H9 (cell line): ENCODE results near the gene ZMIZ1. TPM values are rescaled to one million over a fixed set of nuclear protein-coding genes. Genes with fewer than 3 reads are reported as not detected.

Experiments
- DNase-seq: peaks from one replicate; pipeline ENCODE4 v3.0.0-alpha.2; 2017
- H2AFZ ChIP-seq: one replicate; pipeline ENCODE4 v1.6.1; 2013; ENCODE audit warnings: mild to moderate bottlenecking, low read length, control low read depth, moderate library complexity
- H2AK5ac ChIP-seq: 2 replicates; pipeline ENCODE4 v1.6.1; 2013; ENCODE audit warnings: low read length, control low read depth, mixed read lengths; ENCODE audit not compliant: insufficient read length
- H2BK120ac ChIP-seq: one replicate; pipeline ENCODE4 v1.6.1; 2013; ENCODE audit warnings: low read depth, mild to moderate bottlenecking, low read length, control low read depth, inconsistent platforms; ENCODE audit not compliant: poor library complexity, severe bottlenecking
- H2BK12ac ChIP-seq: 2 replicates; pipeline ENCODE4 v1.6.1; 2013; ENCODE audit warnings: low read length, control low read depth, mixed read lengths, low read depth; ENCODE audit not compliant: insufficient read length
- H2BK15ac ChIP-seq: 2 replicates; pipeline ENCODE4 v1.6.1; 2013; ENCODE audit warnings: low read depth, low read length, control low read depth
- H2BK20ac ChIP-seq: one replicate; pipeline ENCODE4 v1.6.1; 2013; ENCODE audit warnings: low read depth, mild to moderate bottlenecking, low read length, control low read depth, inconsistent platforms; ENCODE audit not compliant: poor library complexity, severe bottlenecking
- H2BK5ac ChIP-seq: 2 replicates; pipeline ENCODE4 v1.6.1; 2013; ENCODE audit warnings: low read length, control low read depth, mixed read lengths; ENCODE audit not compliant: insufficient read length
- H3K14ac ChIP-seq: 2 replicates; pipeline ENCODE4 v1.6.1; 2013; ENCODE audit warnings: low read length, control low read depth; ENCODE audit not compliant: insufficient read depth
- H3K18ac ChIP-seq: 2 replicates; pipeline ENCODE4 v1.6.1; 2013; ENCODE audit warnings: low read depth, mild to moderate bottlenecking, mixed read lengths, low read length, control low read depth; ENCODE audit not compliant: insufficient read length
- H3K23ac ChIP-seq: 2 replicates; pipeline ENCODE4 v1.6.1; 2013; ENCODE audit warnings: low read length, control low read depth, mixed read lengths, low read depth; ENCODE audit not compliant: insufficient read length
- H3K23me2 ChIP-seq: 2 replicates; pipeline ENCODE4 v1.6.1; 2013; ENCODE audit warnings: low read depth, mild to moderate bottlenecking, mixed read lengths, low read length, control low read depth; ENCODE audit not compliant: insufficient read length, poor library complexity, severe bottlenecking
- H3K27ac ChIP-seq: 2 replicates; pipeline ENCODE4 v1.5.1; 2013; ENCODE audit warnings: low read length, control low read depth, mixed read lengths, low read depth; ENCODE audit not compliant: insufficient read length
- H3K27me3 ChIP-seq: 2 replicates; pipeline ENCODE4 v1.6.1; 2013; ENCODE audit warnings: low read length, control low read depth, inconsistent platforms; ENCODE audit not compliant: insufficient read depth
- H3K4ac ChIP-seq: 2 replicates; pipeline ENCODE4 v1.6.1; 2013; ENCODE audit warnings: low read depth, mild to moderate bottlenecking, control low read depth, inconsistent platforms, low read length, moderate library complexity
- H3K4me1 ChIP-seq: 2 replicates; pipeline ENCODE4 v1.6.1; 2013; ENCODE audit warnings: low read length, control low read depth, inconsistent platforms; ENCODE audit not compliant: insufficient read depth
- H3K4me2 ChIP-seq: 2 replicates; pipeline ENCODE4 v1.6.1; 2013; ENCODE audit warnings: low read length, control low read depth, mixed read lengths; ENCODE audit not compliant: insufficient read length, insufficient read depth
- H3K56ac ChIP-seq: 2 replicates; pipeline ENCODE4 v1.6.1; 2013; ENCODE audit warnings: low read depth, mild to moderate bottlenecking, mixed read lengths, low read length, control low read depth; ENCODE audit not compliant: insufficient read length
- H3K79me1 ChIP-seq: 2 replicates; pipeline ENCODE4 v1.6.1; 2013; ENCODE audit warnings: low read depth, mild to moderate bottlenecking, moderate library complexity, low read length, control low read depth, inconsistent platforms; ENCODE audit not compliant: insufficient read depth, poor library complexity, severe bottlenecking
- H3K79me2 ChIP-seq: 2 replicates; pipeline ENCODE4 v1.6.1; 2013; ENCODE audit warnings: low read length, control low read depth, inconsistent platforms; ENCODE audit not compliant: insufficient read depth
- H3K9ac ChIP-seq: 2 replicates; pipeline ENCODE4 v1.6.1; 2013; ENCODE audit warnings: low read length, control low read depth, mixed read lengths; ENCODE audit not compliant: insufficient read length; ENCODE audit errors: extremely low read depth
- H3K9me3 ChIP-seq: one replicate; pipeline ENCODE4 v1.6.1; 2013; ENCODE audit warnings: low read depth, low read length, inconsistent platforms; ENCODE audit not compliant: control insufficient read depth
- H3T11ph ChIP-seq: one replicate; pipeline ENCODE4 v1.6.1; 2013; ENCODE audit warnings: mild to moderate bottlenecking, low read length, control low read depth, inconsistent platforms
- H4K20me1 ChIP-seq: one replicate; pipeline ENCODE4 v1.6.1; 2013; ENCODE audit not compliant: control insufficient read depth, insufficient read length, insufficient read depth
- H4K5ac ChIP-seq: 2 replicates; pipeline ENCODE4 v1.6.1; 2013; ENCODE audit warnings: low read depth, mild to moderate bottlenecking, mixed read lengths, low read length, control low read depth; ENCODE audit not compliant: insufficient read length
- H4K8ac ChIP-seq: replicated peaks from 2 replicates; pipeline ENCODE4 v1.6.1; 2013; ENCODE audit warnings: low read length, control low read depth, mixed read lengths, low read depth; ENCODE audit not compliant: insufficient read length
- H4K91ac ChIP-seq: 2 replicates; pipeline ENCODE4 v1.6.1; 2013; ENCODE audit warnings: low read depth, mild to moderate bottlenecking, moderate library complexity, mixed read lengths, low read length, control low read depth; ENCODE audit not compliant: insufficient read length
- H3K27ac Mint-ChIP-seq, 3 experiments: 2 replicates in 2 of 3; 3 replicates in 1 of 3; pipeline ENCODE4 v1.8.0; 2020 to 2021; ENCODE audit warnings: mixed read lengths in 3 of 3, mild to moderate bottlenecking in 1 of 3, moderate library complexity in 1 of 3
- H3K27me3 Mint-ChIP-seq: 2 replicates; pipeline ENCODE4 v1.8.0; 2021; ENCODE audit warnings: low read depth, mild to moderate bottlenecking, moderate library complexity, mixed read lengths
- H3K36me3 Mint-ChIP-seq, 3 experiments: 2 replicates in 2 of 3; 3 replicates in 1 of 3; pipeline ENCODE4 v1.8.0; 2020 to 2021; ENCODE audit warnings: low read depth in 3 of 3, mixed read lengths in 3 of 3; ENCODE audit not compliant: insufficient read depth in 1 of 3
- H3K4me1 Mint-ChIP-seq, 2 experiments: 2 replicates each; pipeline ENCODE4 v1.8.0; 2020; ENCODE audit warnings: mixed read lengths in 2 of 2
- H3K4me3 Mint-ChIP-seq, 2 experiments: 2 replicates in 1 of 2; 3 replicates in 1 of 2; pipeline ENCODE4 v1.8.0; 2020 to 2021; ENCODE audit warnings: mild to moderate bottlenecking in 2 of 2, mixed read lengths in 2 of 2, moderate library complexity in 1 of 2
- H3K9me3 Mint-ChIP-seq, 2 experiments: 2 replicates in 1 of 2; 3 replicates in 1 of 2; pipeline ENCODE4 v1.8.0; 2020; ENCODE audit warnings: mild to moderate bottlenecking in 2 of 2, mixed read lengths in 2 of 2, moderate library complexity in 1 of 2
- CTCF ChIP-seq: fragments of 200-600 bp; sonication (generic); conservative IDR thresholded peaks from 3 replicates; pipeline ENCODE4 v1.8.0; 2021; ENCODE audit warnings: antibody characterized with exemption, mild to moderate bottlenecking
- WGBS: extraction: QIAGEN DNeasy Blood & Tissue Kit; methylation state at CpG from one replicate; pipeline ENCODE4 v1.1.7; 2013; ENCODE audit warnings: missing lambda C conversion rate, low lambda C conversion rate, mixed read lengths; ENCODE audit not compliant: insufficient read length; ENCODE audit errors: extremely low coverage; 5-methylcytosine and 5-hydroxymethylcytosine counted together
- total RNA-seq: library from RNA; stranded (reverse); gene quantifications from 2 replicates; pipeline ENCODE4 v1.2.1, GENCODE V29; 2021

ZMIZ1 gene
- total RNA-seq, 1 experiment from 2014 or later = 36.9 TPM

DNA sequence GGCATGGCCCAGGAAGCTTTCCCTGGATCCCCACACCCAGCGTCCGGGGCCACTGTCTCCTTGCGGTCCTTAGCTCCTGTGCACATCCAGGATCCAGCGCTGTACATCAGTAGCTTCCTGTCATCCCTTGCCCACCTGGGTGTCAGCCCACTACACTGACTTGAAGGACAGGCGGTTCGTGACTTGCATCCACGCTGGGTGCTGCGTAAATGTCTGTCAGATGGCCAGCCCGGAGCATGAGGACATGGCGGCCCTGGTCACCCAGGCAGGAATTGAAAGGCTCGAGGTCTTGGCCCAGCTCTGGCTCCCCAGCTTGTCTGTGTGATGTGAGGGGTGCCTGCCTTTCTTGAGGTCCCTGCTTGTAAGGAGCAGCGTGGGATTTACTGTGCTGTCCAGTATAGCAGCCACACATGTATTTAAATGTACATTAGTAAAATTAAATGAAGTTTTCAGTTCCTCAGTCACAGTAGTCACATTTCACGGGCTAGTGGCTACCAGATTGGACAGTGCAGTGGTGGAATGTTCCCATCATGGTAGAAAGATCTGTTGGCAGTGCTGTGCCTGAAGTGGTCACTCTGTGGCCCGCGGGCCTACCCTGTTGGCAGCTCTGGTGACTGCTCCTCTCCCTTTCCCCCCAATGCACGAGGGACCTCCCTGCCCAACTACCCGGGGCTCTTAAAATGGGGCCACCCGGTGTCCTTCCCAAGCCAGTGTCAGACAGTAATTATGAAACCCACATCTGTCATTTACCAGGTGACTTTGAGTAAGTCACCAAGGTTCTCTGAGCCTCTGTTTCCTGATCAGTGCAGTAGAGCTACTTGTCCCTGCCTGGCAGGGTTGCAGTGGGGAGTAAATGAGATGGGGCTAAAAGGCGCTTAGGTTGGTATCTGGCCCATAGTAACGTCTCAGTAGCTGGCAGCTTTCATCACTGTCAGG is 180.7 kb downstream of the ZMIZ1 start:
- Histone ChIP-seq H2BK20ac (no peak overlapping the region), H4K8ac (no peak overlapping the region), H3K79me1 (no peaks in the 10 kb centered on the region), H3K4me1 (no peaks in the 10 kb centered on the region), H4K5ac (no peak overlapping the region), H3K56ac (no peak overlapping the region), H3K23ac (no peak overlapping the region), H2BK120ac (no peak overlapping the region), H3K23me2 (no peaks in the 10 kb centered on the region), H3K27ac (no peak overlapping the region), H3K14ac (no peak overlapping the region), H3K4me2 (no peak overlapping the region), H3K27me3 (peaks cover 7% of the 10 kb centered on the region), H3K4ac (no peak overlapping the region), H3K18ac (no peak overlapping the region), H2AK5ac (no peak overlapping the region), H2BK12ac (no peak overlapping the region), H4K91ac (no peak overlapping the region), H3T11ph (no peak overlapping the region), H3K79me2 (no peaks in the 10 kb centered on the region), H4K20me1 (peaks cover 3% of the 10 kb centered on the region), H2AFZ (no peak overlapping the region), H2BK15ac (no peak overlapping the region), H3K9ac (no peak overlapping the region), H2BK5ac (no peak overlapping the region), H3K9me3 (no peaks in the 10 kb centered on the region)
- peaks cover 27% of the 10 kb centered on the region for H3K27me3 Mint-ChIP-seq
- no CpG with 5 or more reads among the region's 20 CpGs for WGBS
- no peak for TF ChIP-seq CTCF
- H3K9me3 Mint-ChIP-seq = no peaks in the 10 kb centered on the region
- H3K36me3 Mint-ChIP-seq = peaks cover 0 to 1% (median under 1%) of the 10 kb centered on the region in 3 experiments; a peak in 4 of 7 replicates
- no peak overlapping the region for H3K4me3 Mint-ChIP-seq
- DNase-seq = no peak
- peaks cover 10 to 17% of the 10 kb centered on the region in 2 experiments for H3K4me1 Mint-ChIP-seq
- no peak overlapping the region; a peak in 1 of 7 replicates for H3K27ac Mint-ChIP-seq
